GM15510 (cell line): ENCODE results near the gene LY6G6C.

Experiments used
- POLR2A ChIP-seq: IDR thresholded peaks from 3 replicates; pipeline ENCODE4 v1.6.1; 2011; ENCODE audit warnings: borderline replicate concordance; ENCODE audit not compliant: insufficient read length; ENCODE audit errors: extremely low read depth

Gene LY6G6C

GRCh38 chr6:31708224-31708623, 13.3 kb downstream of the LY6G6C start:
- no peak for TF ChIP-seq POLR2A

GRCh38 chr6:31707701-31708100, 13.8 kb downstream of the LY6G6C start:
- no peak for TF ChIP-seq POLR2A

- TF ChIP-seq POLR2A = no peak
Observed at GRCh38 chr6:31706599-31706998, 14.9 kb downstream of the LY6G6C start, which contains the start of gene LY6G6F. Gene LY6G6F (plus strand): TSS chr6:31706866. CDS start chr6:31706907, 41 bp downstream.

- TF ChIP-seq POLR2A = no peak
Observed at GRCh38 chr6:31705931-31706330, 15.6 kb downstream of the LY6G6C start.

- peak; percentile 93 for TF ChIP-seq POLR2A
Observed at GRCh38 chr6:31702819-31703716, 18.5 kb downstream of the LY6G6C start, which contains the start of gene ABHD16A. Gene ABHD16A (minus strand): TSS chr6:31703324. CDS start chr6:31703281, 43 bp downstream.

DNA sequence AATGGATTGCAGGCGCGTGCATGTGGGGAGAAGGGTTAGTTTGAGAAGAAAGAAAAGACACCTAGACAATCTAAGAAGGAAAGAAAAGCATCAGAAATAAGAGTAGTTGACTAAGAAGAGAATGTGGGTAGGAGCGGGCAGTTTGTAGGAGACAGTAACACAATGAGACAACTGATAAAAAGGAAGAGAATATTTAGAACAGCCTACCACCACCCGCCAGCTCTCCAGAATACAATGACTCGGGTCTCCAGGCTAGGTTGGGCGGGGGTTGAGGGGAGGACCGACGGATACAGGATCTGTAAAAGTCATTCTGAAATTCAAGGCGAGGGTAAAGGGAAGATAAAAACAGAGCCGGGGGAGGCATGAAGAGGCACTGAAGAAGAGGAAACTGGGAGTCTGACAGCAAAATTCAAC, 19.1 kb downstream of the LY6G6C start:
- no peak for TF ChIP-seq POLR2A

- TF ChIP-seq POLR2A = no peak
Observed at GRCh38 chr6:31701666-31702404, 19.7 kb downstream of the LY6G6C start.

DNA sequence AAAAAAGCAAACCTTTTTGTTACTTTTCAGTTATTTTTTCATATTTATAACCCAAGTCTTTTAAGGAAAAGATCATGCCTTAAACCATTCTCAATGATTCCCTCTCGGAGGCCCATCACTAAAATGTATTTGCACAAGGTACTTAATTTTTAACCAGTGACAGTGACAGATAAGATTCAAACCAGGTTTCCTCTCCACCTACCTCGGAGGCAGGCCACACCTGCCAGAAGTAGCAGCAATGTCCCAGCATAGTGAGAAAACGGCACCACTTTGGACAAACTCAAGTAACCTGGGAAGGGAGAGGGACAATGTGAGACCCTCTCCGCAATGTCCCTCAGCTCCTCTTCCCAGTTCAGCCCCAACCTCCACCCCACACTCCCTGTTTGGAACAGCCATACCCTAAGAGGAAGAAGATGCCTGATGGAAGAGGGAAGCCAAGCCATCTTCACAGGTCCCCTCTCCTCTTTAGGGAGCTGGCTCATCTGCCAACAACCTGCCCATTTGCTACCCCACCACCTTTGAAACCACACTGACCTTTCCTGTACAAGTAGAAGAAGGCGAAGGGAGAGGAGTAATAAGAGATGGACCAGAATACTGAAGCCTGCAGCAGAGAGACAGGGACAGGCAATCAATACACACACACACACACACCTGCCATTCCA, 20.7 kb downstream of the LY6G6C start:
- TF ChIP-seq POLR2A = no peak

DNA sequence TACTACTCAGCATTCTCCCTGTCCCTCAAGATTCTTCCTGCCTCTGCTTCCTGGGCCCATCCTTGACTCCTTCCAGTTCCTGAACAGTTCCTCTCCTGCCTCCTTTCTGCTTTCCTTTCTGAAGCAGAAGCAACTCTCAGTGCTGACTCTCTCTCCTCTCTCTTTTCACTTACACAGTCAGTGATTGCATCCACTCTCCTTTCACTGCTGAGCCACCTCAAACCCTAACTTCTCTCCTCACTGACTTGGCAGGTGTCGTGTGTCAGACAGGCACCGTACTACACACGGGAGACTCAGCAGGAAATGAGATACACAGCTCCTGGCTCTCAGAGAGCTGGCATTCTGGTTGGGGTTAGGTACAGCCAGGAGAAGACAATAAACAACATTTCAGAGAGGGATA, 24.0 kb downstream of the LY6G6C start:
- no peak for TF ChIP-seq POLR2A

- no peak for TF ChIP-seq POLR2A
Observed at GRCh38 chr6:31693535-31693934, 28.0 kb downstream of the LY6G6C start.

DNA sequence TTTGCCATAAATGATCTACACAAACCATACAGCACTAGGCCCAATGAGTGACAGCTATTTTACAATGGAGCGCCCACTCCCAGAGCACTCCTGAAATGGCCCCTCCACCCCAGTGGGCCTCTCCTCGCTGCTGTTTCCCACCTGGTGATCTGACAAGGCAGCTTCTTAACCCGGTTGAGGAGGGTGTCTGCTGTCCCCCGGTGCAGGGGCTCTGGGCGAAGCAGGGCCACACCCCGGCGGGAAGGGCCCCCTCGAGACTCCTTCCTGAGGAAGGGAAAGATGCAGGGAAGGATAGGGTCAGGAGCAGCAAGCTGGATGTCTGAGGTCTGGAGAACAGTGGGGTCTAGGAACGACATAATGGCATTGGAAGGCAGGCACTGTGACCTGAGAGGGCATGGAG, 28.7 kb downstream of the LY6G6C start:
- no peak for TF ChIP-seq POLR2A

GRCh38 chr6:31692353-31692752, 29.2 kb downstream of the LY6G6C start:
- no peak for TF ChIP-seq POLR2A

DNA sequence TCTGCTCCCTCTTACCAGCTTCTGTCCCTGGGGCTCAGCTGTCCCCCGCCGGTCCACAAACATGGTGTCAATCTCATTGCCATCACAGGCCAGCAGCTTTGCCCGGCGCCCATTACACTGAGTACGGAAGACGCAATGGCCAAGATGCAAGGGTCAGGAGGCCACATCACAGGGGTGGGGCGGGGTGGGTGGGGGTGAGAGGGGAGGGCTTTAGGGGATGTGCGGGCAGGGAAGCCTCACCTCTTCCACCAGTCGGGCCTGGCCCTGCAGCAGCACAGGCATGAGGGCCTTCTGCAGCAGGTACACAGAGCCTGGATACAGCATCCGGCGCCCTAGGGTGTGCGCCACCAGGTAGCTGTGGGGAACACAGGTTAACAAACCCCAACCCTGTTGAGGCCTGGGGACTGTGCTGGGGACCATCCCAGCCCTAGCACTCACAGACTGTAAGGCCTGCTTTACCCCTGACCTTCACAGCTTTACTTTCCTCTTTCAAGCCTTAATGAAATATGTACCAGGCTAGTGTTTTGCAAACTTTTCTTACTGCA, 29.9 kb downstream of the LY6G6C start:
- TF ChIP-seq POLR2A = no peak

DNA sequence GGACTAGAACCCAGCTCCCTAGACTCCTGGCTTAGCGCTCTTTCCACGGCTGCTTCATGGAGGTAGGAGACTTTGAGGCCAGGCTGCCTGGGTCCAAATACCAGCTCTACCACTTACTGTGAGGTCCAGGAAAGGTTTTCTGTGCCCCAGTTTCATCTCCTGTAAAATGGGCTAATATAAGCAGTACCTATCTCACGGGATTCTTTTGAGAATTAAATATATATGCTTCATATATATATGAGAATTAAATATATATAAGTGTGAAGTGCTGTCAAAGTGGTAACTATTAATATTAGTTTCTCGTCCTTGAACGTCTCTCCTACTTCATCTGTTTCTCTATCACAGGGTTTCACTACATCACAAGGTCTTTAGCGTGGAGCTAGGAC, 30.5 kb downstream of the LY6G6C start:
- TF ChIP-seq POLR2A = no peak
